SH-SY5Y (cell line): Measurements from ENCODE around the gene PYGB.

Experiments
- GATA2 ChIP-seq: IDR thresholded peaks from 2 replicates; pipeline ENCODE4 v1.6.1; 2011; ENCODE audit warnings: mild to moderate bottlenecking, low read depth, low read length
- GATA3 ChIP-seq: IDR thresholded peaks from 2 replicates; pipeline ENCODE4 v1.6.1; 2011; ENCODE audit warnings: low read depth, mild to moderate bottlenecking, low read length, moderate library complexity

GRCh38 chr20:25245461-25245860, 2.4 kb upstream of the PYGB start:
- no peak for TF ChIP-seq GATA3
- no peak for TF ChIP-seq GATA2
